Measurements from ENCODE around the gene NKD1.

GRCh38 chr16:50578137-50578536 lies 29.9 kb downstream of the NKD1 start:
- TF ChIP-seq POLR2A (IDR thresholded peaks at IDR 0.05): no peak
- TF ChIP-seq CTCF (IDR thresholded peaks at IDR 0.05): no peak
- TF ChIP-seq EP300 (IDR thresholded peaks at IDR 0.05): no peak
